HCT116 (cell line): ENCODE results near the gene ADAM19. TPM values are rescaled to one million over a fixed set of nuclear protein-coding genes. Genes with fewer than 3 reads are reported as not detected.

Experiments
- ATAC-seq: fragments of 200-7000 bp; cut with Tn5 transposase; 2 replicates; pipeline ENCODE4 v1.9.1; 2020; ENCODE audit warnings: mild to moderate bottlenecking, moderate library complexity
- BruUV-seq: library from RNA; stranded (reverse); fragments of 400-500 nt; replicated peaks from 2 replicates; lab custom pipeline; 2021; lab: Mats Ljungman, UMichigan
- CTCF ChIA-PET: fragments of 300-600 bp; sonication (Branson Sonifier 250); formaldehyde crosslinking; loops from one replicate; lab custom pipeline; 2021; ENCODE audit warnings: antibody characterized with exemption; lab: Charles Lee
- POLR2A ChIA-PET: fragments of 300-600, 350-600 bp; sonication (Branson Sonifier 250); formaldehyde crosslinking; loops from one replicate; lab custom pipeline; 2021; ENCODE audit warnings: antibody characterized with exemption; lab: Charles Lee
- RAD21 ChIA-PET, 2 experiments: fragments of 300-600 bp; sonication (Branson Sonifier 250); formaldehyde crosslinking; loops; one replicate each; lab custom pipeline; 2023; ENCODE audit warnings: low total read pairs in 2 of 2; ENCODE audit not compliant: uncharacterized antibody in 2 of 2, unreplicated experiment in 2 of 2, low non-redundant PET in 1 of 2; lab: Charles Lee
- DNase-seq: peaks from one replicate; pipeline ENCODE4 v3.0.0-alpha.2; 2010; ENCODE audit warnings: low read depth, low spot score
- H2AFZ ChIP-seq: fragments of 200-600 bp; shearing (Covaris generic), sonication (generic); 2 replicates; pipeline ENCODE4 v1.6.1; 2017; ENCODE audit warnings: low read depth, mixed run types, mixed read lengths, antibody characterized with exemption, low read length; ENCODE audit not compliant: poor library complexity, severe bottlenecking
- H3K27ac ChIP-seq: 2 replicates; pipeline ENCODE4 v1.5.1; 2012; ENCODE audit warnings: low read depth, low read length
- H3K27me3 ChIP-seq: fragments of 200-600 bp; sonication (generic); 2 replicates; pipeline ENCODE4 v1.6.1; 2016; ENCODE audit warnings: mixed run types, low read length, mixed read lengths; ENCODE audit not compliant: insufficient read depth
- H3K36me3 ChIP-seq, 2 experiments: fragments of 200-500 bp in 1 of 2; fragments of 200-600 bp in 1 of 2; sonication (Bioruptor generic) in 1 of 2; sonication (generic) in 1 of 2; 2 replicates each; pipeline versions ENCODE4 v1.5.1 to v1.6.1; 2014 to 2016; ENCODE audit warnings: low read length in 2 of 2, inconsistent platforms in 1 of 2, mixed read lengths in 1 of 2, mixed run types in 1 of 2; ENCODE audit not compliant: insufficient read depth in 2 of 2, control insufficient read depth in 1 of 2
- H3K4me1 ChIP-seq, 2 experiments: fragments of 200-600 bp in 1 of 2; sonication (generic) in 1 of 2; 2 replicates each; pipeline versions ENCODE4 v1.5.1 to v1.6.1; 2012 to 2017; ENCODE audit warnings: low read length in 2 of 2, inconsistent platforms in 1 of 2, mild to moderate bottlenecking in 1 of 2, mixed read lengths in 1 of 2, mixed run types in 1 of 2, moderate library complexity in 1 of 2; ENCODE audit not compliant: insufficient read depth in 2 of 2, control insufficient read depth in 1 of 2
- H3K4me2 ChIP-seq: fragments of 200-600 bp; sonication (generic); 2 replicates; pipeline ENCODE4 v1.6.1; 2017; ENCODE audit warnings: mixed run types, low read length, mixed read lengths
- H3K4me3 ChIP-seq, 2 experiments: fragments of 200-600 bp in 1 of 2; sonication (generic) in 1 of 2; replicated peaks in 1 of 2; 2 replicates each; pipeline ENCODE4 v1.5.1; 2011 to 2016; ENCODE audit warnings: low read length in 2 of 2, control low read depth in 1 of 2, low read depth in 1 of 2, mild to moderate bottlenecking in 1 of 2, mixed read lengths in 1 of 2, mixed run types in 1 of 2
- H3K79me2 ChIP-seq: fragments of 200-600 bp; sonication (generic); 2 replicates; pipeline ENCODE4 v1.6.1; 2017; ENCODE audit warnings: mild to moderate bottlenecking, mixed run types, low read length, moderate library complexity, mixed read lengths; ENCODE audit not compliant: insufficient read depth
- H3K9ac ChIP-seq: fragments of 200-600 bp; sonication (generic); 2 replicates; pipeline ENCODE4 v1.6.1; 2016; ENCODE audit warnings: low read length, mixed read lengths
- H3K9me2 ChIP-seq: fragments of 200-600 bp; sonication (generic), shearing (Covaris generic); 2 replicates; pipeline ENCODE4 v1.6.1; 2017; ENCODE audit warnings: mixed run types, mild to moderate bottlenecking, moderate library complexity; ENCODE audit not compliant: insufficient read depth
- H3K9me3 ChIP-seq, 2 experiments: fragments of 200-500 bp in 1 of 2; fragments of 200-600 bp in 1 of 2; sonication (Bioruptor generic) in 1 of 2; sonication (generic) in 1 of 2; 2 replicates each; pipeline ENCODE4 v1.6.1; 2014 to 2017; ENCODE audit warnings: low read length in 2 of 2, mixed read lengths in 2 of 2, inconsistent platforms in 1 of 2, low read depth in 1 of 2, mild to moderate bottlenecking in 1 of 2, mixed run types in 1 of 2, moderate library complexity in 1 of 2; ENCODE audit not compliant: control insufficient read depth in 1 of 2, insufficient read depth in 1 of 2
- H4K20me1 ChIP-seq: fragments of 200-600 bp; sonication (generic), shearing (Covaris generic); 2 replicates; pipeline ENCODE4 v1.6.1; 2017; ENCODE audit warnings: mixed run types, mild to moderate bottlenecking, moderate library complexity; ENCODE audit not compliant: insufficient read depth
- EGR1 ChIP-seq: IDR thresholded peaks from 2 replicates; pipeline ENCODE4 v1.6.1; 2012; ENCODE audit warnings: low read depth
- ELF1 ChIP-seq: IDR thresholded peaks from 2 replicates; pipeline ENCODE4 v1.6.1; 2012; ENCODE audit warnings: low read depth, borderline replicate concordance
- EZH2phosphoT487 ChIP-seq: fragments of 200-600 bp; IDR thresholded peaks from 2 replicates; pipeline ENCODE4 v1.6.1; 2018; ENCODE audit warnings: antibody characterized with exemption, borderline replicate concordance
- POLR2AphosphoS5 ChIP-seq: IDR thresholded peaks from 2 replicates; pipeline ENCODE4 v1.6.1; 2011; ENCODE audit warnings: mild to moderate bottlenecking, low read depth, low read length, moderate library complexity
- RAD21 ChIP-seq: IDR thresholded peaks from 2 replicates; pipeline ENCODE4 v1.6.1; 2012; ENCODE audit warnings: low read depth, mild to moderate bottlenecking
- SIN3A ChIP-seq: IDR thresholded peaks from 2 replicates; pipeline ENCODE4 v1.6.1; 2012; ENCODE audit warnings: low read depth
- SP1 ChIP-seq: IDR thresholded peaks from 2 replicates; pipeline ENCODE4 v1.6.1; 2012; ENCODE audit warnings: low read depth
- SRF ChIP-seq: IDR thresholded peaks from 2 replicates; pipeline ENCODE4 v1.6.1; 2012; ENCODE audit warnings: low read depth
- YY1 ChIP-seq: IDR thresholded peaks from 2 replicates; pipeline ENCODE4 v1.6.1; 2011; ENCODE audit warnings: low read length, low read depth, moderate library complexity, mild to moderate bottlenecking; ENCODE audit not compliant: insufficient replicate concordance; ENCODE audit errors: extremely low read depth
- ZFX ChIP-seq: fragments of 450-650 bp; IDR thresholded peaks from 2 replicates; pipeline ENCODE4 v1.6.1; 2017
- ZNF274 ChIP-seq: fragments of 200-500 bp; sonication (Bioruptor generic); IDR thresholded peaks from 2 replicates; pipeline ENCODE4 v1.6.1; 2014; ENCODE audit warnings: mild to moderate bottlenecking, low read depth, low read length, inconsistent platforms
- intact Hi-C: fragments of 100-400 bp; cut with micrococcal nuclease; formaldehyde crosslinking; loops from 2 replicates; pipeline ENCODE4 v1.10.0; 2022
- total RNA-seq: library from RNA; stranded (reverse); gene quantifications from one replicate; pipeline ENCODE4 v1.2.1, GENCODE V29; 2021; ENCODE audit not compliant: unreplicated experiment
- TF ChIP-seq, protein P1 (sequence below): IDR thresholded peaks from 2 replicates; pipeline ENCODE4 v1.6.1; 2012
- TF ChIP-seq, protein P2 (sequence below): IDR thresholded peaks from 2 replicates; pipeline ENCODE4 v1.6.1; 2012; ENCODE audit warnings: low read depth
- TF ChIP-seq, protein P3 (sequence below), 3 experiments: fragments of 200-600 bp in 1 of 3; sonication (generic) in 1 of 3; IDR thresholded peaks in 2 of 3; conservative IDR thresholded peaks in 1 of 3; 2 replicates each; pipeline ENCODE4 v1.5.1; 2012 to 2017; ENCODE audit warnings: low read depth in 2 of 3, low read length in 2 of 3, antibody characterized with exemption in 1 of 3, borderline replicate concordance in 1 of 3, control low read depth in 1 of 3, mild to moderate bottlenecking in 1 of 3, mixed read lengths in 1 of 3, mixed run types in 1 of 3, moderate library complexity in 1 of 3; ENCODE audit not compliant: insufficient read depth in 1 of 3

The ADAM19 gene
- total RNA-seq, 1 experiment from 2014 or later = 77.3 TPM

DNA sequence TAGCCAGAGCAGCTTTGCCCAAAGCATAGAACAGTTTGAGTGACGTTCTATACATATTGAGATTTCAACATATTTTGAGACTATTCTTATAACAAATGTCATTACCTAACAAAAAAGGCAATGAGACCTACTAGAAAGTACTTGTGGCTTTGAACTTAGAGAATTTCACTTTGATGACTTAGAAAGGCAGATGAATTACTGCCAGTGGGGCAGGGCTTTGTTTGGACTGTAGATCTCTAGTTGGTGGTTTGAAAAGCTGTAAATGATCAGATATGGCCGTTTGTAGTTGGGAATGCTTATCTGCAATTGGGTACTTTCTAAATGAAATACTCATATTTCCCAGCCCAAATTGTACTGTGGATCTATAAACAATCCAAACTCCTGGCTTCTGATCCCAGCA lies 48.6 kb upstream of the ADAM19 start:
- H3K79me2 ChIP-seq = no peaks in the 10 kb centered on the region
- no peak overlapping the region for H3K27ac ChIP-seq
- H3K4me3 ChIP-seq = no peak overlapping the region
- ChIA-PET RAD21 (no interaction called here), POLR2A (no interaction called here)
- DNase-seq (no peak), ATAC-seq (no peak)
- H3K4me1 ChIP-seq = no peaks in the 10 kb centered on the region
- H2AFZ ChIP-seq = peak overlapping the region; percentile 67
- BruUV-seq = no TSS peak
- intact Hi-C loops = no loop called here
- H3K27me3 ChIP-seq = no peaks in the 10 kb centered on the region
- no peaks in the 10 kb centered on the region for H3K9me2 ChIP-seq
- no peak overlapping the region for H3K4me2 ChIP-seq
- no peaks in the 10 kb centered on the region for H3K9me3 ChIP-seq
- H3K9ac ChIP-seq = no peak overlapping the region
- TF ChIP-seq SIN3A = no peak
- TF ChIP-seq, protein P1, sequence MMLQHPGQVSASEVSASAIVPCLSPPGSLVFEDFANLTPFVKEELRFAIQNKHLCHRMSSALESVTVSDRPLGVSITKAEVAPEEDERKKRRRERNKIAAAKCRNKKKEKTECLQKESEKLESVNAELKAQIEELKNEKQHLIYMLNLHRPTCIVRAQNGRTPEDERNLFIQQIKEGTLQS = no peak
- no peak for TF ChIP-seq ELF1
- no peak for TF ChIP-seq EGR1
- no peak for TF ChIP-seq POLR2AphosphoS5
- TF ChIP-seq YY1 = no peak
- TF ChIP-seq, protein P2, sequence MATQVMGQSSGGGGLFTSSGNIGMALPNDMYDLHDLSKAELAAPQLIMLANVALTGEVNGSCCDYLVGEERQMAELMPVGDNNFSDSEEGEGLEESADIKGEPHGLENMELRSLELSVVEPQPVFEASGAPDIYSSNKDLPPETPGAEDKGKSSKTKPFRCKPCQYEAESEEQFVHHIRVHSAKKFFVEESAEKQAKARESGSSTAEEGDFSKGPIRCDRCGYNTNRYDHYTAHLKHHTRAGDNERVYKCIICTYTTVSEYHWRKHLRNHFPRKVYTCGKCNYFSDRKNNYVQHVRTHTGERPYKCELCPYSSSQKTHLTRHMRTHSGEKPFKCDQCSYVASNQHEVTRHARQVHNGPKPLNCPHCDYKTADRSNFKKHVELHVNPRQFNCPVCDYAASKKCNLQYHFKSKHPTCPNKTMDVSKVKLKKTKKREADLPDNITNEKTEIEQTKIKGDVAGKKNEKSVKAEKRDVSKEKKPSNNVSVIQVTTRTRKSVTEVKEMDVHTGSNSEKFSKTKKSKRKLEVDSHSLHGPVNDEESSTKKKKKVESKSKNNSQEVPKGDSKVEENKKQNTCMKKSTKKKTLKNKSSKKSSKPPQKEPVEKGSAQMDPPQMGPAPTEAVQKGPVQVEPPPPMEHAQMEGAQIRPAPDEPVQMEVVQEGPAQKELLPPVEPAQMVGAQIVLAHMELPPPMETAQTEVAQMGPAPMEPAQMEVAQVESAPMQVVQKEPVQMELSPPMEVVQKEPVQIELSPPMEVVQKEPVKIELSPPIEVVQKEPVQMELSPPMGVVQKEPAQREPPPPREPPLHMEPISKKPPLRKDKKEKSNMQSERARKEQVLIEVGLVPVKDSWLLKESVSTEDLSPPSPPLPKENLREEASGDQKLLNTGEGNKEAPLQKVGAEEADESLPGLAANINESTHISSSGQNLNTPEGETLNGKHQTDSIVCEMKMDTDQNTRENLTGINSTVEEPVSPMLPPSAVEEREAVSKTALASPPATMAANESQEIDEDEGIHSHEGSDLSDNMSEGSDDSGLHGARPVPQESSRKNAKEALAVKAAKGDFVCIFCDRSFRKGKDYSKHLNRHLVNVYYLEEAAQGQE = no peak
- no peak for TF ChIP-seq ZFX
- TF ChIP-seq RAD21 = no peak
- TF ChIP-seq EZH2phosphoT487 = no peak
- TF ChIP-seq, protein P3, sequence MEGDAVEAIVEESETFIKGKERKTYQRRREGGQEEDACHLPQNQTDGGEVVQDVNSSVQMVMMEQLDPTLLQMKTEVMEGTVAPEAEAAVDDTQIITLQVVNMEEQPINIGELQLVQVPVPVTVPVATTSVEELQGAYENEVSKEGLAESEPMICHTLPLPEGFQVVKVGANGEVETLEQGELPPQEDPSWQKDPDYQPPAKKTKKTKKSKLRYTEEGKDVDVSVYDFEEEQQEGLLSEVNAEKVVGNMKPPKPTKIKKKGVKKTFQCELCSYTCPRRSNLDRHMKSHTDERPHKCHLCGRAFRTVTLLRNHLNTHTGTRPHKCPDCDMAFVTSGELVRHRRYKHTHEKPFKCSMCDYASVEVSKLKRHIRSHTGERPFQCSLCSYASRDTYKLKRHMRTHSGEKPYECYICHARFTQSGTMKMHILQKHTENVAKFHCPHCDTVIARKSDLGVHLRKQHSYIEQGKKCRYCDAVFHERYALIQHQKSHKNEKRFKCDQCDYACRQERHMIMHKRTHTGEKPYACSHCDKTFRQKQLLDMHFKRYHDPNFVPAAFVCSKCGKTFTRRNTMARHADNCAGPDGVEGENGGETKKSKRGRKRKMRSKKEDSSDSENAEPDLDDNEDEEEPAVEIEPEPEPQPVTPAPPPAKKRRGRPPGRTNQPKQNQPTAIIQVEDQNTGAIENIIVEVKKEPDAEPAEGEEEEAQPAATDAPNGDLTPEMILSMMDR (IDR thresholded peaks at IDR 0.05 in 2 of 3, conservative IDR thresholded peaks at IDR 0.05 in 1 of 3; ENCODE audit: borderline replicate concordance in 1 of 3, insufficient read depth in 1 of 3, low read depth in 2 of 3, low read length in 2 of 3) = no peak
- no peak for TF ChIP-seq SRF
- no peak for TF ChIP-seq ZNF274
- no peak for TF ChIP-seq SP1
- TF ChIP-seq, all 23 proteins: peak for 0
- no peaks in the 10 kb centered on the region for H3K36me3 ChIP-seq
- CTCF ChIA-PET = no interaction called here
- no peaks in the 10 kb centered on the region for H4K20me1 ChIP-seq
